GM23338 (cell line): ENCODE data around the gene GSTM1. TPM values are rescaled to one million over a fixed set of nuclear protein-coding genes. Genes with fewer than 3 reads are reported as not detected.

Source experiments
- ATAC-seq: fragments of 200-7000 bp; cut with Tn5 transposase; 3 replicates; pipeline ENCODE4 v1.9.1; 2020
- DNase-seq: peaks from one replicate; pipeline ENCODE4 v3.0.0-alpha.2; 2015; ENCODE audit warnings: low spot score
- H2AFZ ChIP-seq: fragments of 200-600 bp; sonication (generic); 2 replicates; pipeline ENCODE4 v1.8.0; 2016; ENCODE audit warnings: antibody characterized with exemption, mild to moderate bottlenecking, moderate library complexity
- H3F3A ChIP-seq: fragments of 200-600 bp; sonication (generic); replicated peaks from 2 replicates; pipeline ENCODE4 v1.8.0; 2017; ENCODE audit warnings: antibody characterized with exemption, mixed run types, low read depth
- H3K27ac ChIP-seq: fragments of 200-600 bp; sonication (generic); 2 replicates; pipeline ENCODE4 v1.6.1; 2016; ENCODE audit warnings: low read depth
- H3K27me3 ChIP-seq: fragments of 200-600 bp; sonication (generic); 2 replicates; pipeline ENCODE4 v1.8.0; 2016; ENCODE audit warnings: mild to moderate bottlenecking, mixed run types, moderate library complexity; ENCODE audit not compliant: insufficient read depth
- H3K36me3 ChIP-seq: fragments of 200-600 bp; sonication (generic); 2 replicates; pipeline ENCODE4 v1.8.0; 2016; ENCODE audit warnings: mild to moderate bottlenecking; ENCODE audit not compliant: insufficient read depth
- H3K4me1 ChIP-seq: fragments of 200-600 bp; sonication (generic); 2 replicates; pipeline ENCODE4 v1.8.0; 2016; ENCODE audit warnings: mild to moderate bottlenecking, moderate library complexity; ENCODE audit not compliant: insufficient read depth
- H3K4me2 ChIP-seq: fragments of 200-600 bp; sonication (generic); 2 replicates; pipeline ENCODE4 v1.7.1; 2017; ENCODE audit warnings: mixed run types
- H3K4me3 ChIP-seq: fragments of 200-600 bp; sonication (generic); 2 replicates; pipeline ENCODE4 v1.6.1; 2016; ENCODE audit warnings: mixed run types
- H3K79me2 ChIP-seq: fragments of 200-600 bp; sonication (generic); replicated peaks from 2 replicates; pipeline ENCODE4 v1.8.0; 2017; ENCODE audit warnings: mild to moderate bottlenecking; ENCODE audit not compliant: insufficient read depth
- H3K9me2 ChIP-seq: fragments of 200-600 bp; sonication (generic); 2 replicates; pipeline ENCODE4 v1.8.0; 2017; ENCODE audit not compliant: insufficient read depth
- H4K20me1 ChIP-seq: fragments of 200-600 bp; sonication (generic); replicated peaks from 2 replicates; pipeline ENCODE4 v1.8.0; 2017; ENCODE audit warnings: mild to moderate bottlenecking; ENCODE audit not compliant: insufficient read depth
- H3K27ac Mint-ChIP-seq: 2 replicates; pipeline ENCODE4 v1.8.0; 2020; ENCODE audit warnings: inconsistent platforms, mild to moderate bottlenecking, moderate library complexity, mixed read lengths
- H3K27me3 Mint-ChIP-seq: 3 replicates; pipeline ENCODE4 v1.8.0; 2022; ENCODE audit warnings: low read depth, mild to moderate bottlenecking, moderate library complexity, mixed read lengths, inconsistent platforms; ENCODE audit not compliant: insufficient read depth, poor library complexity
- H3K36me3 Mint-ChIP-seq: 3 replicates; pipeline ENCODE4 v1.8.0; 2021; ENCODE audit warnings: low read depth, mild to moderate bottlenecking, inconsistent platforms, moderate library complexity, mixed read lengths
- H3K4me1 Mint-ChIP-seq: 3 replicates; pipeline ENCODE4 v1.8.0; 2020; ENCODE audit warnings: mild to moderate bottlenecking, inconsistent platforms, mixed read lengths
- H3K4me3 Mint-ChIP-seq: 3 replicates; pipeline ENCODE4 v1.8.0; 2021; ENCODE audit warnings: moderate library complexity, mild to moderate bottlenecking, inconsistent platforms, mixed read lengths
- H3K9me3 Mint-ChIP-seq: 3 replicates; pipeline ENCODE4 v1.8.0; 2020; ENCODE audit warnings: moderate library complexity, mild to moderate bottlenecking, inconsistent platforms, mixed read lengths
- CREB1 ChIP-seq: fragments of 250-450 bp; sonication (Bioruptor Pico); IDR thresholded peaks from 2 replicates; pipeline ENCODE4 v1.5.0; 2020; ENCODE audit warnings: low read depth, mild to moderate bottlenecking, moderate library complexity
- EZH2 ChIP-seq: fragments of 200-600 bp; sonication (generic); IDR thresholded peaks from one replicate; pipeline ENCODE4 v1.8.0; 2017; ENCODE audit warnings: antibody characterized with exemption, mild to moderate bottlenecking, low read depth; ENCODE audit not compliant: unreplicated experiment
- EZH2phosphoT487 ChIP-seq: fragments of 200-600 bp; sonication (generic); IDR thresholded peaks from one replicate; pipeline ENCODE4 v1.8.1; 2018; ENCODE audit warnings: antibody characterized with exemption; ENCODE audit not compliant: unreplicated experiment
- JUNB ChIP-seq: IDR thresholded peaks from one replicate; pipeline ENCODE4 v1.6.1; 2016; ENCODE audit warnings: antibody characterized with exemption; ENCODE audit not compliant: unreplicated experiment
- NANOG ChIP-seq: IDR thresholded peaks from 2 replicates; pipeline ENCODE4 v1.6.1; 2016; ENCODE audit warnings: antibody characterized with exemption, borderline replicate concordance
- POLR2AphosphoS5 ChIP-seq: IDR thresholded peaks from 2 replicates; pipeline ENCODE4 v1.6.1; 2016; ENCODE audit warnings: antibody characterized with exemption, low read depth
- STAT1 ChIP-seq: IDR thresholded peaks from one replicate; pipeline ENCODE4 v1.6.1; 2016; ENCODE audit warnings: antibody characterized with exemption; ENCODE audit not compliant: unreplicated experiment
- ZNF114 ChIP-seq: fragments of 250-450 bp; sonication (Bioruptor Pico); IDR thresholded peaks from 2 replicates; pipeline ENCODE4 v1.5.0; 2020; ENCODE audit warnings: mild to moderate bottlenecking, moderate library complexity
- ZNF331 ChIP-seq: fragments of 250-450 bp; sonication (Bioruptor Pico); IDR thresholded peaks from 2 replicates; pipeline ENCODE4 v1.5.0; 2020; ENCODE audit warnings: low read depth, mild to moderate bottlenecking, moderate library complexity
- polyA plus RNA-seq: library from polyadenylated mRNA; unstranded; fragments of >200 nt; fragmentation: Nextera tagmentation; extraction: Ambion mirVana; gene quantifications from 2 replicates; pipeline ENCODE4 v1.2.1, GENCODE V29; 2016
- total RNA-seq: library from RNA; depleted of rRNA; stranded (reverse); fragments of >200 nt; shearing (Covaris generic); gene quantifications from 2 replicates; pipeline ENCODE4 v1.2.3, GENCODE V29; 2014
- TF ChIP-seq, protein P1 (sequence below): IDR thresholded peaks from 2 replicates; pipeline ENCODE4 v1.6.1; 2016; ENCODE audit warnings: antibody characterized with exemption
- TF ChIP-seq, protein P2 (sequence below), 2 experiments: fragments of 200-600 bp in 1 of 2; sonication (generic) in 1 of 2; conservative IDR thresholded peaks; 2 replicates each; pipeline versions ENCODE4 v1.5.1 to v1.6.1; 2016 to 2017; ENCODE audit warnings: antibody characterized with exemption in 2 of 2, low read depth in 2 of 2, mild to moderate bottlenecking in 2 of 2, moderate library complexity in 1 of 2
- TF ChIP-seq, protein P3 (sequence below): IDR thresholded peaks from one replicate; pipeline ENCODE4 v1.6.1; 2018; ENCODE audit warnings: antibody characterized with exemption; ENCODE audit not compliant: unreplicated experiment
- TF ChIP-seq, protein P4 (sequence below): fragments of 250-450 bp; sonication (Bioruptor Pico); IDR thresholded peaks from 2 replicates; pipeline ENCODE4 v1.5.0; 2020; ENCODE audit warnings: mild to moderate bottlenecking, moderate library complexity

Gene GSTM1
- total and polyA plus RNA-seq, 2 experiments from 2014 or later = not detected

DNA sequence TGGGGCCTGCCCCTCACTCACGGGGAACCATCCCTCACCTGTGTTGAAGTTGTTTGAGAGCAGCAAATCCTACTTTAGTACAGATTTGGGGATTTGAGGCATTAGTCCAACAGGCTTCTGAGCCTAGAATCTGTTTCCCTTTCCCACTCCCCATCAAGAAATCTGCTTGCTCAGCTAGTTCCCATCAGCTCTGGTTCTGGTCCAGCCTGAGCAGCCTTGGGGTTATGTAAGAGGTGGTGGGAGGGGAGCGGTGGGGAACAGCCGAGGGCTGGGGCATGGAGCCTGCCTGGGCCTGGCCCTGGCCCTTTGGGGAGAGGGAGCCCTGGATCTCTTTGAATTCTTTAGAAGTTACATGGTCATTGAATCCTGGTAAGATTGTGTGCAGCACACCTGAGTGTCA, 28.5 kb downstream of the GSTM1 start:
- H3K27ac ChIP-seq = no peak overlapping the region
- H3K9me3 Mint-ChIP-seq = no peaks in the 10 kb centered on the region; the same call in 2 of the 3 replicates
- no peaks in the 10 kb centered on the region for H3K4me1 ChIP-seq
- H3K9me2 ChIP-seq = no peaks in the 10 kb centered on the region
- H3K4me2 ChIP-seq = no peak overlapping the region
- no peaks in the 10 kb centered on the region for H3K36me3 ChIP-seq
- no peaks in the 10 kb centered on the region for H3K79me2 ChIP-seq
- H3K4me3 Mint-ChIP-seq = no peak overlapping the region
- H4K20me1 ChIP-seq = no peaks in the 10 kb centered on the region
- TF ChIP-seq, protein P1, sequence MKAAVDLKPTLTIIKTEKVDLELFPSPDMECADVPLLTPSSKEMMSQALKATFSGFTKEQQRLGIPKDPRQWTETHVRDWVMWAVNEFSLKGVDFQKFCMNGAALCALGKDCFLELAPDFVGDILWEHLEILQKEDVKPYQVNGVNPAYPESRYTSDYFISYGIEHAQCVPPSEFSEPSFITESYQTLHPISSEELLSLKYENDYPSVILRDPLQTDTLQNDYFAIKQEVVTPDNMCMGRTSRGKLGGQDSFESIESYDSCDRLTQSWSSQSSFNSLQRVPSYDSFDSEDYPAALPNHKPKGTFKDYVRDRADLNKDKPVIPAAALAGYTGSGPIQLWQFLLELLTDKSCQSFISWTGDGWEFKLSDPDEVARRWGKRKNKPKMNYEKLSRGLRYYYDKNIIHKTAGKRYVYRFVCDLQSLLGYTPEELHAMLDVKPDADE = no peak
- TF ChIP-seq, protein P2, sequence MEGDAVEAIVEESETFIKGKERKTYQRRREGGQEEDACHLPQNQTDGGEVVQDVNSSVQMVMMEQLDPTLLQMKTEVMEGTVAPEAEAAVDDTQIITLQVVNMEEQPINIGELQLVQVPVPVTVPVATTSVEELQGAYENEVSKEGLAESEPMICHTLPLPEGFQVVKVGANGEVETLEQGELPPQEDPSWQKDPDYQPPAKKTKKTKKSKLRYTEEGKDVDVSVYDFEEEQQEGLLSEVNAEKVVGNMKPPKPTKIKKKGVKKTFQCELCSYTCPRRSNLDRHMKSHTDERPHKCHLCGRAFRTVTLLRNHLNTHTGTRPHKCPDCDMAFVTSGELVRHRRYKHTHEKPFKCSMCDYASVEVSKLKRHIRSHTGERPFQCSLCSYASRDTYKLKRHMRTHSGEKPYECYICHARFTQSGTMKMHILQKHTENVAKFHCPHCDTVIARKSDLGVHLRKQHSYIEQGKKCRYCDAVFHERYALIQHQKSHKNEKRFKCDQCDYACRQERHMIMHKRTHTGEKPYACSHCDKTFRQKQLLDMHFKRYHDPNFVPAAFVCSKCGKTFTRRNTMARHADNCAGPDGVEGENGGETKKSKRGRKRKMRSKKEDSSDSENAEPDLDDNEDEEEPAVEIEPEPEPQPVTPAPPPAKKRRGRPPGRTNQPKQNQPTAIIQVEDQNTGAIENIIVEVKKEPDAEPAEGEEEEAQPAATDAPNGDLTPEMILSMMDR (conservative IDR thresholded peaks at IDR 0.05; ENCODE audit: low read depth in 2 of 2) = no peak
- TF ChIP-seq CREB1 = no peak
- no peak for TF ChIP-seq NANOG
- TF ChIP-seq POLR2AphosphoS5 = no peak
- no peak for TF ChIP-seq STAT1
- TF ChIP-seq JUNB = no peak
- TF ChIP-seq, protein P3, sequence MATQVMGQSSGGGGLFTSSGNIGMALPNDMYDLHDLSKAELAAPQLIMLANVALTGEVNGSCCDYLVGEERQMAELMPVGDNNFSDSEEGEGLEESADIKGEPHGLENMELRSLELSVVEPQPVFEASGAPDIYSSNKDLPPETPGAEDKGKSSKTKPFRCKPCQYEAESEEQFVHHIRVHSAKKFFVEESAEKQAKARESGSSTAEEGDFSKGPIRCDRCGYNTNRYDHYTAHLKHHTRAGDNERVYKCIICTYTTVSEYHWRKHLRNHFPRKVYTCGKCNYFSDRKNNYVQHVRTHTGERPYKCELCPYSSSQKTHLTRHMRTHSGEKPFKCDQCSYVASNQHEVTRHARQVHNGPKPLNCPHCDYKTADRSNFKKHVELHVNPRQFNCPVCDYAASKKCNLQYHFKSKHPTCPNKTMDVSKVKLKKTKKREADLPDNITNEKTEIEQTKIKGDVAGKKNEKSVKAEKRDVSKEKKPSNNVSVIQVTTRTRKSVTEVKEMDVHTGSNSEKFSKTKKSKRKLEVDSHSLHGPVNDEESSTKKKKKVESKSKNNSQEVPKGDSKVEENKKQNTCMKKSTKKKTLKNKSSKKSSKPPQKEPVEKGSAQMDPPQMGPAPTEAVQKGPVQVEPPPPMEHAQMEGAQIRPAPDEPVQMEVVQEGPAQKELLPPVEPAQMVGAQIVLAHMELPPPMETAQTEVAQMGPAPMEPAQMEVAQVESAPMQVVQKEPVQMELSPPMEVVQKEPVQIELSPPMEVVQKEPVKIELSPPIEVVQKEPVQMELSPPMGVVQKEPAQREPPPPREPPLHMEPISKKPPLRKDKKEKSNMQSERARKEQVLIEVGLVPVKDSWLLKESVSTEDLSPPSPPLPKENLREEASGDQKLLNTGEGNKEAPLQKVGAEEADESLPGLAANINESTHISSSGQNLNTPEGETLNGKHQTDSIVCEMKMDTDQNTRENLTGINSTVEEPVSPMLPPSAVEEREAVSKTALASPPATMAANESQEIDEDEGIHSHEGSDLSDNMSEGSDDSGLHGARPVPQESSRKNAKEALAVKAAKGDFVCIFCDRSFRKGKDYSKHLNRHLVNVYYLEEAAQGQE = no peak
- no peak for TF ChIP-seq EZH2phosphoT487
- TF ChIP-seq, protein P4, sequence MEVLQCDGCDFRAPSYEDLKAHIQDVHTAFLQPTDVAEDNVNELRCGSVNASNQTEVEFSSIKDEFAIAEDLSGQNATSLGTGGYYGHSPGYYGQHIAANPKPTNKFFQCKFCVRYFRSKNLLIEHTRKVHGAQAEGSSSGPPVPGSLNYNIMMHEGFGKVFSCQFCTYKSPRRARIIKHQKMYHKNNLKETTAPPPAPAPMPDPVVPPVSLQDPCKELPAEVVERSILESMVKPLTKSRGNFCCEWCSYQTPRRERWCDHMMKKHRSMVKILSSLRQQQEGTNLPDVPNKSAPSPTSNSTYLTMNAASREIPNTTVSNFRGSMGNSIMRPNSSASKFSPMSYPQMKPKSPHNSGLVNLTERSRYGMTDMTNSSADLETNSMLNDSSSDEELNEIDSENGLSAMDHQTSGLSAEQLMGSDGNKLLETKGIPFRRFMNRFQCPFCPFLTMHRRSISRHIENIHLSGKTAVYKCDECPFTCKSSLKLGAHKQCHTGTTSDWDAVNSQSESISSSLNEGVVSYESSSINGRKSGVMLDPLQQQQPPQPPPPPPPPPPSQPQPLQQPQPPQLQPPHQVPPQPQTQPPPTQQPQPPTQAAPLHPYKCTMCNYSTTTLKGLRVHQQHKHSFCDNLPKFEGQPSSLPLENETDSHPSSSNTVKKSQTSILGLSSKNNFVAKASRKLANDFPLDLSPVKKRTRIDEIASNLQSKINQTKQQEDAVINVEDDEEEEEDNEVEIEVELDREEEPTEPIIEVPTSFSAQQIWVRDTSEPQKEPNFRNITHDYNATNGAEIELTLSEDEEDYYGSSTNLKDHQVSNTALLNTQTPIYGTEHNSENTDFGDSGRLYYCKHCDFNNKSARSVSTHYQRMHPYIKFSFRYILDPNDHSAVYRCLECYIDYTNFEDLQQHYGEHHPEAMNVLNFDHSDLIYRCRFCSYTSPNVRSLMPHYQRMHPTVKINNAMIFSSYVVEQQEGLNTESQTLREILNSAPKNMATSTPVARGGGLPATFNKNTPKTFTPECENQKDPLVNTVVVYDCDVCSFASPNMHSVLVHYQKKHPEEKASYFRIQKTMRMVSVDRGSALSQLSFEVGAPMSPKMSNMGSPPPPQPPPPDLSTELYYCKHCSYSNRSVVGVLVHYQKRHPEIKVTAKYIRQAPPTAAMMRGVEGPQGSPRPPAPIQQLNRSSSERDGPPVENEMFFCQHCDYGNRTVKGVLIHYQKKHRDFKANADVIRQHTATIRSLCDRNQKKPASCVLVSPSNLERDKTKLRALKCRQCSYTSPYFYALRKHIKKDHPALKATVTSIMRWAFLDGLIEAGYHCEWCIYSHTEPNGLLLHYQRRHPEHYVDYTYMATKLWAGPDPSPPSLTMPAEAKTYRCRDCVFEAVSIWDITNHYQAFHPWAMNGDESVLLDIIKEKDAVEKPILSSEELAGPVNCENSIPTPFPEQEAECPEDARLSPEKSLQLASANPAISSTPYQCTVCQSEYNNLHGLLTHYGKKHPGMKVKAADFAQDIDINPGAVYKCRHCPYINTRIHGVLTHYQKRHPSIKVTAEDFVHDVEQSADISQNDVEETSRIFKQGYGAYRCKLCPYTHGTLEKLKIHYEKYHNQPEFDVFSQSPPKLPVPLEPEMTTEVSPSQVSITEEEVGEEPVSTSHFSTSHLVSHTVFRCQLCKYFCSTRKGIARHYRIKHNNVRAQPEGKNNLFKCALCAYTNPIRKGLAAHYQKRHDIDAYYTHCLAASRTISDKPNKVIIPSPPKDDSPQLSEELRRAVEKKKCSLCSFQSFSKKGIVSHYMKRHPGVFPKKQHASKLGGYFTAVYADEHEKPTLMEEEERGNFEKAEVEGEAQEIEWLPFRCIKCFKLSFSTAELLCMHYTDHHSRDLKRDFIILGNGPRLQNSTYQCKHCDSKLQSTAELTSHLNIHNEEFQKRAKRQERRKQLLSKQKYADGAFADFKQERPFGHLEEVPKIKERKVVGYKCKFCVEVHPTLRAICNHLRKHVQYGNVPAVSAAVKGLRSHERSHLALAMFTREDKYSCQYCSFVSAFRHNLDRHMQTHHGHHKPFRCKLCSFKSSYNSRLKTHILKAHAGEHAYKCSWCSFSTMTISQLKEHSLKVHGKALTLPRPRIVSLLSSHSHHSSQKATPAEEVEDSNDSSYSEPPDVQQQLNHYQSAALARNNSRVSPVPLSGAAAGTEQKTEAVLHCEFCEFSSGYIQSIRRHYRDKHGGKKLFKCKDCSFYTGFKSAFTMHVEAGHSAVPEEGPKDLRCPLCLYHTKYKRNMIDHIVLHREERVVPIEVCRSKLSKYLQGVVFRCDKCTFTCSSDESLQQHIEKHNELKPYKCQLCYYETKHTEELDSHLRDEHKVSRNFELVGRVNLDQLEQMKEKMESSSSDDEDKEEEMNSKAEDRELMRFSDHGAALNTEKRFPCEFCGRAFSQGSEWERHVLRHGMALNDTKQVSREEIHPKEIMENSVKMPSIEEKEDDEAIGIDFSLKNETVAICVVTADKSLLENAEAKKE (CRISPR knock-in tag) = no peak
- TF ChIP-seq ZNF114 (CRISPR knock-in tag) = no peak
- no peak for TF ChIP-seq ZNF331 (CRISPR knock-in tag)
- no peak for TF ChIP-seq EZH2
- no peak overlapping the region for H3K4me3 ChIP-seq
- no peak overlapping the region for H3K27ac Mint-ChIP-seq
- no peaks in the 10 kb centered on the region; the same call in 2 of the 3 replicates for H3K4me1 Mint-ChIP-seq
- ATAC-seq (no peak), DNase-seq (no peak)
- peaks cover 3% of the 10 kb centered on the region for H3K27me3 Mint-ChIP-seq
- H3F3A ChIP-seq = no peaks in the 10 kb centered on the region
- H3K27me3 ChIP-seq = no peaks in the 10 kb centered on the region
- H2AFZ ChIP-seq = no peak overlapping the region
- no peaks in the 10 kb centered on the region for H3K36me3 Mint-ChIP-seq
